PC-3 (cell line): ENCODE data around the gene PPT1.

Experiments
- EZH2 ChIP-seq: fragments of 300-600 bp; sonication (generic); IDR thresholded peaks from one replicate; pipeline ENCODE4 v1.6.1; 2017; ENCODE audit warnings: antibody characterized with exemption, mild to moderate bottlenecking, low read length; ENCODE audit not compliant: unreplicated experiment
- TF ChIP-seq, protein P1 (sequence below): fragments of 300-600 bp; sonication (generic); conservative IDR thresholded peaks from 2 replicates; pipeline ENCODE4 v1.5.1; 2017; ENCODE audit warnings: antibody characterized with exemption, low read depth, mild to moderate bottlenecking, low read length

DNA sequence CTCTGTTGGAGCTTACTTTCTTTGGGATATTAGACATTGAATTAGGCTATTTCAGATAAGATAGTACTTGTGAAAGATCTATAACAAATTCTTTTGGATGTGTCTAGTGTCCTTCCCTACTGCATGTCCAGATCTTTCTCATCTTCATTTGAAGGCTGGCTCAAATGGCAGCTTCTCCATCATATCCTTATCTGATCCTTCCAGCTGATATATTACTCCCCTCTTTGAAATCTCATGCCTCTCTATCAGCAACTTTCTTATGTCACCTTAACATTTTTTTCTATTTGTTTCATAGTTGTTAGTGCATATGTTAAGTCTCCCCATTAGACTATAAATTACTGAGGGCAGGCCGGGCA, 39.0 kb downstream of the PPT1 start:
- TF ChIP-seq, protein P1, sequence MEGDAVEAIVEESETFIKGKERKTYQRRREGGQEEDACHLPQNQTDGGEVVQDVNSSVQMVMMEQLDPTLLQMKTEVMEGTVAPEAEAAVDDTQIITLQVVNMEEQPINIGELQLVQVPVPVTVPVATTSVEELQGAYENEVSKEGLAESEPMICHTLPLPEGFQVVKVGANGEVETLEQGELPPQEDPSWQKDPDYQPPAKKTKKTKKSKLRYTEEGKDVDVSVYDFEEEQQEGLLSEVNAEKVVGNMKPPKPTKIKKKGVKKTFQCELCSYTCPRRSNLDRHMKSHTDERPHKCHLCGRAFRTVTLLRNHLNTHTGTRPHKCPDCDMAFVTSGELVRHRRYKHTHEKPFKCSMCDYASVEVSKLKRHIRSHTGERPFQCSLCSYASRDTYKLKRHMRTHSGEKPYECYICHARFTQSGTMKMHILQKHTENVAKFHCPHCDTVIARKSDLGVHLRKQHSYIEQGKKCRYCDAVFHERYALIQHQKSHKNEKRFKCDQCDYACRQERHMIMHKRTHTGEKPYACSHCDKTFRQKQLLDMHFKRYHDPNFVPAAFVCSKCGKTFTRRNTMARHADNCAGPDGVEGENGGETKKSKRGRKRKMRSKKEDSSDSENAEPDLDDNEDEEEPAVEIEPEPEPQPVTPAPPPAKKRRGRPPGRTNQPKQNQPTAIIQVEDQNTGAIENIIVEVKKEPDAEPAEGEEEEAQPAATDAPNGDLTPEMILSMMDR = no peak
- no peak for TF ChIP-seq EZH2
